Breast epithelium (tissue), 4 donors: Measurements from ENCODE around the gene ITM2B. TPM values are rescaled to one million over a fixed set of nuclear protein-coding genes. Genes with fewer than 3 reads are reported as not detected.
"Not testable (repeated sequence)": the region's sequence is repeated elsewhere in the genome, so short reads cannot be mapped to it uniquely, and the experiment has no call there.

Source experiments
- DNase-seq, 2 donors: peaks; one replicate each; pipeline ENCODE4 v3.0.0-alpha.2; 2019; ENCODE audit warnings: low spot score in 2 of 2
- H3K27ac ChIP-seq, 2 donors: fragments of 200-600 bp; sonication (generic) in 1 of 2; one replicate each; pipeline ENCODE4 v1.5.1; 2016 to 2019; ENCODE audit warnings: mild to moderate bottlenecking in 1 of 2
- H3K27me3 ChIP-seq, 2 donors: fragments of 200-600 bp; sonication (generic) in 1 of 2; one replicate each; pipeline versions ENCODE4 v1.5.1 to v1.6.0; 2017 to 2019; ENCODE audit warnings: control low read depth in 1 of 2, mild to moderate bottlenecking in 1 of 2
- H3K36me3 ChIP-seq: fragments of 200-600 bp; one replicate; pipeline ENCODE4 v1.5.1; 2019
- H3K4me1 ChIP-seq, 2 donors: fragments of 200-600 bp; sonication (generic); one replicate each; pipeline ENCODE4 v1.5.1; 2016 to 2019; ENCODE audit warnings: control low read depth in 1 of 2
- H3K4me3 ChIP-seq, 3 donors: fragments of 200-600 bp; sonication (generic); 1 replicate in 2 of 3; 2 replicates in 1 of 3; pipeline ENCODE4 v1.5.1; 2016 to 2019; ENCODE audit warnings: mild to moderate bottlenecking in 3 of 3, moderate library complexity in 2 of 3
- H3K9me3 ChIP-seq, 2 donors: fragments of 200-600 bp; sonication (generic) in 1 of 2; one replicate each; pipeline ENCODE4 v1.5.1; 2016 to 2019; ENCODE audit warnings: control low read depth in 1 of 2
- POLR2A ChIP-seq: fragments of 450-650 bp; IDR thresholded peaks from one replicate; pipeline ENCODE4 v1.6.1; 2016; ENCODE audit warnings: antibody characterized with exemption, mild to moderate bottlenecking, moderate library complexity
- POLR2AphosphoS5 ChIP-seq, 3 donors: sonication (generic); formaldehyde crosslinking; IDR thresholded peaks; one replicate each; pipeline ENCODE4 v1.6.1; 2017; ENCODE audit warnings: antibody characterized with exemption in 3 of 3
- intact Hi-C: fragments of 100-400 bp; cut with DNase I; formaldehyde crosslinking; loops from one replicate; pipeline ENCODE4 v1.15.1; 2023; ENCODE audit warnings: low total_unique reads
- total RNA-seq, 3 donors: library from RNA; depleted of rRNA; stranded (reverse); fragments of >200 nt; gene quantifications; one replicate each; pipeline ENCODE4 v1.1.0, GENCODE V29; 2016
- TF ChIP-seq, protein P1 (sequence below), 3 donors: fragments of 450-650 bp; IDR thresholded peaks; one replicate each; pipeline ENCODE4 v1.5.1; 2016 to 2017; ENCODE audit warnings: antibody characterized with exemption in 3 of 3, mild to moderate bottlenecking in 3 of 3, moderate library complexity in 3 of 3

Gene ITM2B
- total RNA-seq, 3 donors from 2014 or later: 369 to 727 (median 475) TPM

DNA sequence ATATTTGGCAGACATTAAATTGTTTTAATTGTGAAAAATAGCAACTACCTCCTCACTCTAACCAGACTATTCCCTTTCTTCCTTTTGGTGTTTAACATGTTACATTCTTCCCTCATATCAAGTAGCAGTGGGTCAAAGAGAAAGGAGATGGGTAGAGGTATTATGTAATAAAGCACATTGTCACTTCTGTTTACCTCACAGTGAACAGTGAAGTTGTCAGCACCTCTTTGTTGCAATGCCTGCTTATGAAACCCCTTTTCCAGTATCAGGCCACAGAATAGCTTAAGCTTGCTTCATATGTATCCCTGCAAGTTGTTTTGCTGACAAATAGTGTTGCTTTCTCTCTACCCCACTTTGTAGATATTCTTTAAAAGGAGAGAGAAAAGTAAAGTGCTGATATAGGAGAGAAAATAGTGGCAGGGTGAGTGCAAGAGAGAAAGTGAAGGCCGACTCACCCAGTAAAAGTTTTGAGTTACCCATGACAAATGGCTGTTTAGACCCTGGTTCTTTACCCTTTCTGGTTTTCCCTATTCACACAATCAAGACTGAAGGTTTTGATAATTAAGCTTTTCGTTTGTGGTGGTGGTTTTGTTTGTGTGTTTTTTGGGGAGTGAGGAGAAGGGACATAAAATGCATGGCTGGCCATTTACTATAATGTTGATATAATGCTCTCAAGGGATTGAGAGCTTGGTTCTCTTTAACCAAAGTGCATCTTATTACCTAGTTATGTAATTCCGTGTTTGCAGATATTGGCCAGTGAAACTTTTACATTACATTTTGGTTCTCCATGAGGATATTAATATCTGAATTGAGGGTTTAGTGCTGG is 3.7 kb downstream of the ITM2B start:
- Histone ChIP-seq H3K27me3 (no peaks in the 10 kb centered on the region), H3K4me1 (peaks cover 9 to 16% of the 10 kb centered on the region in 2 donors), H3K9me3 (no peaks in the 10 kb centered on the region), H3K4me3 (peak overlapping the region; percentile 98 to 99 (median 99)), H3K27ac (peak overlapping the region; percentile 100), H3K36me3 (no peaks in the 10 kb centered on the region)
- TF ChIP-seq, protein P1, sequence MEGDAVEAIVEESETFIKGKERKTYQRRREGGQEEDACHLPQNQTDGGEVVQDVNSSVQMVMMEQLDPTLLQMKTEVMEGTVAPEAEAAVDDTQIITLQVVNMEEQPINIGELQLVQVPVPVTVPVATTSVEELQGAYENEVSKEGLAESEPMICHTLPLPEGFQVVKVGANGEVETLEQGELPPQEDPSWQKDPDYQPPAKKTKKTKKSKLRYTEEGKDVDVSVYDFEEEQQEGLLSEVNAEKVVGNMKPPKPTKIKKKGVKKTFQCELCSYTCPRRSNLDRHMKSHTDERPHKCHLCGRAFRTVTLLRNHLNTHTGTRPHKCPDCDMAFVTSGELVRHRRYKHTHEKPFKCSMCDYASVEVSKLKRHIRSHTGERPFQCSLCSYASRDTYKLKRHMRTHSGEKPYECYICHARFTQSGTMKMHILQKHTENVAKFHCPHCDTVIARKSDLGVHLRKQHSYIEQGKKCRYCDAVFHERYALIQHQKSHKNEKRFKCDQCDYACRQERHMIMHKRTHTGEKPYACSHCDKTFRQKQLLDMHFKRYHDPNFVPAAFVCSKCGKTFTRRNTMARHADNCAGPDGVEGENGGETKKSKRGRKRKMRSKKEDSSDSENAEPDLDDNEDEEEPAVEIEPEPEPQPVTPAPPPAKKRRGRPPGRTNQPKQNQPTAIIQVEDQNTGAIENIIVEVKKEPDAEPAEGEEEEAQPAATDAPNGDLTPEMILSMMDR (IDR thresholded peaks at IDR 0.05): no peak
- TF ChIP-seq POLR2AphosphoS5 (IDR thresholded peaks at IDR 0.05) (no peak), POLR2A (no peak)
- DNase-seq: no peak
- intact Hi-C loops: no loop called here

GRCh38 chr13:48239369-48239768 is 6.4 kb downstream of the ITM2B start:
- H3K27me3 ChIP-seq, DNase-seq, H3K36me3 ChIP-seq, H3K9me3 ChIP-seq, H3K27ac ChIP-seq, H3K4me3 ChIP-seq, intact Hi-C loops: not testable (repeated sequence)
- peaks cover 9 to 20% of the 10 kb centered on the region in 2 donors for H3K4me1 ChIP-seq

DNA sequence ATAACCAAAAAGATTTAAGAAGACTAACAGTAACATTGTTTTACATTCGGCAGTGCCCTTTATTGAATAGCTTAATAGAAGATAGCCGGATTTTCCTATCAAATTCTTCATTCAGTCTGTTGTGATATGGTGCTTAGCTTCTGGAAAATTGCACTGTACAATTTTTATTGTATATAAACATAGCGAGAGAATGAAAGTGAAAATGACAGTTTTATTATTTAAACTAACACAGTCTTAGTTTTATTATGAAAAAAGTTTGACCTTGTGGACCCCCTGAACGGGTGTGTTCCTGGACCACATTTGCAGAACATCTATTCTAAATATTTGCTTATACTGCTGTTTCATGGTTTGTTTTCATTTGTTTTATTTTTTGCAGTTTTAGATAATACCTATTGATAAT is 8.6 kb downstream of the ITM2B start:
- Histone ChIP-seq H3K27me3 (no peaks in the 10 kb centered on the region), H3K36me3 (no peaks in the 10 kb centered on the region), H3K27ac (no peak overlapping the region), H3K4me3 (no peak overlapping the region), H3K9me3 (no peaks in the 10 kb centered on the region), H3K4me1 (peaks cover 8 to 12% of the 10 kb centered on the region in 2 donors)
- intact Hi-C loops: no loop called here
- DNase-seq: no peak
- TF ChIP-seq POLR2AphosphoS5 (IDR thresholded peaks at IDR 0.05): no peak
- TF ChIP-seq, protein P1 (IDR thresholded peaks at IDR 0.05): no peak
- TF ChIP-seq POLR2A: no peak

DNA sequence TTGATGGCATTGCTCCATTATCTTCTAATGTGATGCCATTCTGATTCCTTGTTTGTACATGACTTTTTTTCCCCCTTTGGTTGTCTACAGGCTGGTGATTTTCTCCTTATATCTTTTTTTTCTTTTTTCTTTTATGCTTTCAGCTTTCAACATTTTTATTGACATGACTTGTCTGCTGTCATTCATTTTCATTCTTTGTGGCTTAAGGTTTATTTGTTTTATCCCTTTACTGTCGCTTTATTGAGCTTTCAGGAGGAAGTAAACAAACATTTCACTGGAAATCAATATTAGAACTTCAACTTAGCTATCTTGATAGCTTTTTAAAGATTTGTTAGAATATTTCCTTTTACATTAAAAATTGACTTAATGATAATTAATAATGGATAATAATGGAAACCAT is 9.7 kb downstream of the ITM2B start:
- no peak for DNase-seq
- no peak overlapping the region for H3K4me3 ChIP-seq
- H3K4me1 ChIP-seq: peaks cover 0 to 4% of the 10 kb centered on the region in 2 donors
- no peaks in the 10 kb centered on the region for H3K9me3 ChIP-seq
- no peak overlapping the region for H3K27ac ChIP-seq
- H3K36me3 ChIP-seq: no peaks in the 10 kb centered on the region
- TF ChIP-seq POLR2AphosphoS5 (IDR thresholded peaks at IDR 0.05): no peak
- TF ChIP-seq, protein P1 (IDR thresholded peaks at IDR 0.05): no peak
- no peak for TF ChIP-seq POLR2A
- intact Hi-C loops: no loop called here
- no peaks in the 10 kb centered on the region for H3K27me3 ChIP-seq

DNA sequence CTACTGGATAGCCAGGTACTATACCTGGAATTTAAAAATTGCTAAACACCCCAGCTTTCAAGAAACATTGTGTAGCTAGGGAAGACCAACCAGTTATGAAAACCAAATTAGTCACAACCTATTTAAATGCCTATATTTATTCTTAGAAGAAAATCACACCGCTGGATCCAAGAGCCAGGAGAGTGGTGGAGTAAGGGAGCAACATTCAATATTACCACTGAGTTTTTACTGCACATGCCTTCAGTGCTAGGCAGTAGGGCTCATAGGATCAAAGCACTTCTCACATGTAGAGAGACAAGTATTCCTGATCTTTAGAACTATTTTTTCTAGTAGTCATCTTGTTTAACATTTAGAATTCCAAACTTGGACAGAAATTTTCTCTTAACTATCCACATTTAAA is 11.2 kb downstream of the ITM2B start:
- Histone ChIP-seq H3K36me3 (no peaks in the 10 kb centered on the region), H3K9me3 (no peaks in the 10 kb centered on the region), H3K27me3 (no peaks in the 10 kb centered on the region), H3K4me1 (peaks cover 0 to 4% of the 10 kb centered on the region in 2 donors), H3K27ac (no peak overlapping the region), H3K4me3 (no peak overlapping the region)
- DNase-seq: no peak
- intact Hi-C loops: no loop called here
- TF ChIP-seq, protein P1 (IDR thresholded peaks at IDR 0.05): no peak
- no peak for TF ChIP-seq POLR2A
- no peak for TF ChIP-seq POLR2AphosphoS5 (IDR thresholded peaks at IDR 0.05)
